HG03039 (cell line): ENCODE measurements around the gene KLC1.
A peak's percentile ranks its signal among the peaks of the same experiment; 100 is the strongest.
"Not testable (repeated sequence)": the region's sequence is repeated elsewhere in the genome, so short reads cannot be mapped to it uniquely, and the experiment has no call there.

Experiments
- ATAC-seq: cut with Tn5 transposase; IDR thresholded peaks from one replicate; pipeline ENCODE4 v1.9.1; 2021; ENCODE audit warnings: mild to moderate bottlenecking, moderate library complexity; ENCODE audit not compliant: unreplicated experiment

KLC1 gene

GRCh38 chr14:103628684-103629502, at the start of gene KLC1:
KLC1 (plus strand) TSS chr14:103629211; CDS start chr14:103654565, 25,354 bp downstream.
- ATAC-seq: peak; percentile 45

GRCh38 chr14:103581206-103581605, 47.8 kb upstream of the KLC1 start:
- ATAC-seq: no peak

- no peak for ATAC-seq
These were observed 46.9 kb upstream of the KLC1 start for GRCh38 chr14:103581954-103582703.

DNA sequence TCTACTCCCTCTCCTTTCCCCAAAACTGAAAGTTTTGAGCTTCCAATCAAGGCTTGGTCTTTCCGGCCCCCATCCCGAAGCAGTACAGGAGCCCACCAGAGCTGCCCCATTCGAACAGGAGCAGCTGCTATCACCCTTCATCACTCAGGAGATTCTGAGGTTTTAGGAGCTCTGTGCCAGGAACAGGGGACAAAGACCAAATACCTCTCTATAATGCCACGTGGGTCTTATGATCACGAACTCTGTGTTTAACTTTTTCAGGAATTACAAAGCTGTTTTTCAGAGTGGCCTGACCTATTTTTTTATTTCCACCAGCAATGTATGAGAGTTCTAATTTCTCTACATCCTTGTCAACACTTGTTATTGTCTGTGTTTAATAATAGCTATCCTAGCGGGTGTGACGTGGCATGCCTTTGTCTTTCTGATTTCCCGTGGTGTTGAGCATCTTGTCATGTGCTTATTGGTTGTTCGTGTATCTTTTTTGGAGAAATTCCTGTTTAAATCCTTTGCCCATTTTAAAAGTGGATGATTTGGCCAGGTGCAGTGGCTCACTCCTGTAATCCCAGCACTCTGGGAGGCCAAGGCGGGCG, 44.6 kb upstream of the KLC1 start:
- no peak for ATAC-seq

- peak; percentile 71 for ATAC-seq
These were observed 35.4 kb upstream of the KLC1 start for GRCh38 chr14:103593577-103593976.

- no peak for ATAC-seq
These were observed 34.7 kb upstream of the KLC1 start for GRCh38 chr14:103594265-103594664.

DNA sequence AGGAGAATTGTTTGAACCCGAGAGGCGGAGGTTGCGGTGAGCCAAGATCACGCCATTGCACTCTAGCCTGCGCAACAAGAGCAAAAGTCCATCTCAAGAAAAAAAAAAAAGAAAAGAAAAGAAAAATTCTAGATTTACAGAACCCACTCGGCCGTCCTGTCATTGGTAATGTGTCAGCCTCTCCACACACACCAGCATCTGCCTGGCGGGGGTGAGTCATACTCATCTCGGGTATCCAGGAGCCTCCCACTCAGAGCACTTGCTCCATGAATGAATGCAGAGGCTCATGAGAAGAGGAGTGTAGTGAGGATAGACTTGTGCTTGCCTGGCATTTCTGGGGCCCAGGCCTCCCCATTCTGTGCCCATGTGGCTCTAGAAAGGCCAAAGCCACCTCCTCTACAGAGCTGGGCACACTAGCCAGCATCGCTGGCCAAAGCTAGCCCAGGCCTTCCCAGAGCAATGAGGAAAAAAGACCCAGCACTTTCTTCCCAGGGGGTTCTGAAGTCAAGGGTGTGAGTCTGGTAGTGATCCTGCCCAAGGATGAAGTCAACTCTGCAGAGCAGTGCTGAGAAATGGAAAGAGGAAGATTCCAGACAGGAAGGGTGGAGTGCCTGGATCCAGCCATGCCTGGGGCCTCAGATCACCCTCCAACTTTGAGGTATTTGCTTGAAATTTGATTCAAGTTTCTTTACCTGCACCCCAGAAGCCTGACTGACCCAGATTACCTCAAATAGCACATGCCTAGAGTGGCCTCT, 31.2 kb upstream of the KLC1 start:
- ATAC-seq: no peak

DNA sequence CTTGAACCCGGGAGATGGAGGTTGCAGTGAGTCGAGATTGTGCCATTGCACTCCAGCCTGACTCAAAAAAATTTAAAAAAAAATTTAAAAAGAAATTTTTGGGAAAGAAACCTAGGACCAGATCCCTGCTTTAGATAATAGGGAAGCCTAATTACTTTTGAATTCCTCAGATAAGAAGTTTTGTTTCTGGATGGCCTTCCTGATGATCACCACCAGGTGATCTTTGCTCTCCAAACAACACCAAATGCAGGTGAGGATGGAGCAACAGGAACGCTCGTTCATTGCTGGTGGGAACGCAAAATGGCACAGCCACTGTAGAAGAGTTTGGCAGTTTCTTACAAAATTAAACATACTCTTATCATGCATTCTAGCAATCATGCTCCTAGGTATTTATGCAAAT, 28.5 kb upstream of the KLC1 start:
- ATAC-seq: no peak

DNA sequence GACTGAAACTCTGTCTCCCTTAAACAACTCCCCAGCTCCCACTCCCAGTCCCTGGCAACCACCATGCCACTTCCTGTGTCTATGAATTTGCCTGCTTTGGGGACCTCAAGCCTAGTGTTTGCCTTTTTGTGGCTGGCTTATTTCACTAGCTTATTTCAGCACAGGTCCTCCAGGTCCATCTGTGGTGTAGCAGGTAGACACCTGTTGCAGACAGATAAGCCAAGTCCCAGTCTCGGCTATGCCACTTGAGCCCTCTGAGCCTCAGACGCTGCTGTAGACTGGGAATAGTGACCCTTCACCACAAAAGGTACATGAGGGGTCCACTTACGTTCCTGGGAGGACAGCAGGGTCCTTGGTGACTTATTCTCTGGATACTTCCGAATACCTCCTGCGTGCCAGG, 24.4 kb upstream of the KLC1 start:
- ATAC-seq: no peak

GRCh38 chr14:103606963-103607668, 21.9 kb upstream of the KLC1 start:
- ATAC-seq: no peak

GRCh38 chr14:103607822-103608221, 21.2 kb upstream of the KLC1 start:
- no peak for ATAC-seq

DNA sequence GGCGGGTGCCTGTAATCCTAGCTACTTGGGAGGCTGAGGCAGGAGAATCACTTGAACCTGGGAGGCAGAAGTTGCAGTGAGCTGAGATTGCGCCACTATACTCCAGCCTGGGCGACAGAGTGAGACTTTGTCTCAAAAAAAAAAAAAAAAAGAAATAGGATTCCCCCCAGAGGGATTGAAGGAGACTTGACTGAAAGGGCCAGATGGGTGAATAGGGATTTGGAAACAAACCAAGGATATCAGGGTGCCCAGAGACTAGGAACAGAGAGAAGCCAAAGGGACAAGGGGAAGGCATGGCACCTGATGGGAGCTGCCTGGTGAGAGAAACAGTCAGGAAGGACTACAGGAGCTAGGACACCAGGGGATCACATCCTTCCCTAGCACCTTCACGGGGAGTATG, 19.9 kb upstream of the KLC1 start:
- ATAC-seq: not testable (repeated sequence)

DNA sequence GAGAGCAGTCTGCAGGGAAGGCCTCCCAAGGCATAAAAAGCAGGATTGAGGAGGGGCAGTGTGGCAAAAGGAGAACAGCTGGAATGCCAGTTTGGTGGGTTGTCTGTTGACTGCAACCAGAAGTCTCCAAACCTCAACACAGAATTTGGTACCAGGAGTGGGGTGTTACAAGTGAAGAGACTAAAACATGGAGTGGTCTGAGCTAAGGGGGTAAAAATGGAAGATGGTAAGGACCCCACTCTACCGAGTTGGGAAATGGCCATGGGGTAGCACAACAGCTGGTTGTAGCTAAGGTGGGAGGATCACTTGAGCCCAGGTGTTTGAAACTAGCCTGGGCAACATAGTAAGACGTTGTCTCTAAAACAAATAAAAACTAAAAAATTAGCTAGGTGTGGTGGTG, 17.8 kb upstream of the KLC1 start:
- ATAC-seq: no peak

DNA sequence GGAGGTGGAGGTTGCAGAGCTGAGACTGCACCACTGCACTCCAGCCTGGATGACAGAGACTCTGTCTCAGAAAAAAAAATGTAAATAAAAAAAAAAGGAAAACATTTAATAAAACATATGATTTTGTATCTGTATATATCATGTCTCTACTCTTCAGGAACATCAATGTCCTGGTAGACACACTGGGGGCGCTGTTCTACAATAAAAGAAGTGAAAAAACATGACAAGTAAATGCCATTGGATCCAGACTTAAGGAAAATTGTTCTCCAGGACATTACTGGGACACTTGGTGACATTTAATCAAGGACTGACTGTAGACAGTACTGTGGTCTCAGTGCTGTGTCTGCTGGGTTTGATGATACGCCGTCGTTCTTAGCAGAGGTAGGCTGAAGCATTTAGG, 15.5 kb upstream of the KLC1 start:
- no peak for ATAC-seq

DNA sequence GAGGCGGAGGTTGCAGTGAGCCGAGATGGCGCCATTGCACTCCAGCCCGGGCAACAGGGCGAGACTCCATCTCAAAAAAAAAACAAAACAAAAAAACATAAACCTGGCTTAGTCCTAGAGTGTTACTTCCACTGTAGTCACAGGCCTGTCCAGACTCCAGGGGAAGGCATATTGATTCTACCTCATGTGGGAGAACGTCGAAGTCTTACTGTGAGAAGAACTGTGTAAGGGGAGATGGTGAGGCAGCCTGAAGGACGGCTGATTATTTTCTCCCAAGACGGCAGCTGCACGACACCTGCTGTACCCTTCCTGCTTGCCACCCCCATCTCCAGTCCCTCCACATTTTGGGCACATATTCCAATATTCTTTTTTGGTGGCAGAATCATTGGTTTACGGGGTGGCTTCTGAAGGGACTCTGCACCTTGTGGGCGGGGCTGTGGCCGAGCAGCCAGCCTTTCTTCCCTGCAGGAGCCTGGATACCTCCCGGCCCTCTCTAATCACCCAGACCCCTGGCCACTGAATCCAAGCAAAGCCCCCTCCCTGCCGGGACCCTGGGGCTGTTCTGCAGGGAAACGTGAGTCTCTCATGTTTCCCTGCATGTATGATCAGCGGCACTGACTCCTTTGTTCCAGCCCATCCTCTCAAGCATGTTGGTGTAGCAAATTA, 12.2 kb upstream of the KLC1 start:
- ATAC-seq: no peak

DNA sequence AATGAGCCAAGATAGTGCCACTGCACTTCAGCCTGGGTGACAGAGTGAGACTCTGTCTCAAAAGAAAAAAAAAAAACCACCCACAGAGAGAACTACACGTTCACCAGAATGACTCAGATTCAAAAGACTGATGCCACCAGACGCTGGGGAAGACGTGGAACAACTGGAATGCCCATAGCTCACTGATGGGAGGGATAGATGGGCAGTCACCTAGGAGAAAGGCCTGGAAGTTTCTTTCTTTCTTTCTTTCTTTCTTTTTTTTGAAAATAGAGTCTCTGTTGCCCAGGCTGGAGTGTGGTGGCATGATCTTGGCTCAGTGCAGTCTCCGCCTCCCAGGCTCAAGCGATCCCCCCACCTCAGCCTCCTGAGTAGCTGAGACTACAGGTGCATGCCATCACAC, 10.0 kb upstream of the KLC1 start:
- no peak for ATAC-seq

DNA sequence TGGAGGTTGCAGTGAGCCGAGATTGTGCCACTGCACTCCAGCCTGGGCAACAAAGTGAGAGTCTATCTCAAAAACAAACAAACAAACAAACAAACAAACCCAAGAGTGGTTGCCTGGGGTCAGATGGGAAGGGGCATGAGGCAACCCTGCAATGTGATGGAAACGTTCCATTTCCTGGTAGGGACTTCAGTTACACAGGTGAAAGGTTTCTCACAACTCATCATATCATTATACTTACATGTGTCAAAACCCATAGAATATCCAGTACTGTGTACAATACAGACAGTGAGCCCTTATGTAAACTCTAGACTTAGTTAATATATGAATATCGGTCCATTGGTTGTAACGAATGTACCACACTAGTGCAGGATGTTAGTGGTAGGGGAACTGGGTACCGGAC, 7.2 kb upstream of the KLC1 start:
- ATAC-seq: no peak

DNA sequence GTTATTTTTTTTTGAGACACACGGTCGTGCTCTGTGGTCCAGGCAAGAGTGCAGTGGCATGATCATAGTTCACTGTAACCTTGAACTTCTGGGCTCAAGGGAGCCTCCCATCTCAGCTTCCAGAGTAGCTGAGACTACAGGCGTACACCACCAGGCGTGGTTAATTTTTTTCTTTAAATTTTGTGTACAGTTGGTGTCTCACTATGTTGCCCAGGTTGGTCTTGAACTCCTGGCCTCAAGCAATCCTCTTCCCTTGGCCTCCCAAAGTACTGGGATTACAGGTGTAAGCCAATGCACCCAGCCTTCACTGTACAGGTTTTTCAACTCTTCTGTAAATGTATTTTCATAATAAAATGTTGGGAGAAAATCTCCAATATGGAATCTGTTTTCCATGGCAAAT, 5.7 kb upstream of the KLC1 start:
- no peak for ATAC-seq

GRCh38 chr14:103623883-103624482, 5.0 kb upstream of the KLC1 start:
- no peak for ATAC-seq

DNA sequence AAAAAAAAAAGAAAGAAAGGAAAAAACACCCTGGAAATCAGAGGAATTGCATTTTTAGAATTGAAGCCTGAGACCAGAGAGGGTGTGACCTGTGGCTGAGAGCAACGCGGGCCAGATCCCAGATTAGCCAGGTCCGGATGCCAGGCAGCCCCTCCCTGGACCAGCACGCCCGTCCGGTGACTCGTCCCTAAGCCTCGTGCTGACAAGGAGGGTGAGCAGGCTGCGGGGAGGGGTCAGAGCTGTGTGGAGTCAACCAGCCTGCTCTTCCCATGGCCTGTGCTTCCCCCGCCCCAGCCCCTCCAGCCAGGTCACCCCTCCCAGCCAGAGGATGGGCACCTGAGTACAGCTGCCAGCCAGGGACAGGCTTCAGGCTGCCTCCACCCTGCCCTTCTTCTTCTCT, 4.2 kb upstream of the KLC1 start:
- ATAC-seq: no peak
